NB4 (cell line): ENCODE measurements around the gene RBFOX1.

Source experiments
- CTCF ChIP-seq: IDR thresholded peaks from one replicate; pipeline ENCODE4 v1.5.1; 2012; ENCODE audit warnings: low read depth, low read length
- MAX ChIP-seq: IDR thresholded peaks from 2 replicates; pipeline ENCODE4 v1.6.1; 2011; ENCODE audit warnings: low read depth, low read length

- TF ChIP-seq CTCF, result no peak
- no peak for TF ChIP-seq MAX
Measured at GRCh38 chr16:7548796-7549318, 216.2 kb downstream of the RBFOX1 start.
